Activated CD4-positive, alpha-beta memory T cell treated with anti-CD3 and anti-CD28 coated beads, Interleukin-2, amount 10 ng/mL, durations not matched to agents 7 days and 5 days (primary cell): ENCODE measurements around the gene LRIG1. TPM values are rescaled to one million over a fixed set of nuclear protein-coding genes. Genes with fewer than 3 reads are reported as not detected.

Source experiments
- CTCF ChIA-PET: fragments of 350-600 bp; sonication (Branson Sonifier 250); formaldehyde crosslinking; loops from one replicate; lab custom pipeline; 2021; ENCODE audit warnings: antibody characterized with exemption, inconsistent platforms; lab: Charles Lee
- POLR2A ChIA-PET: fragments of 350-600 bp; sonication (Branson Sonifier 250); formaldehyde crosslinking; loops from one replicate; lab custom pipeline; 2021; ENCODE audit warnings: antibody characterized with exemption; lab: Charles Lee
- DNase-seq: peaks from one replicate; pipeline ENCODE4 v3.0.0-alpha.2; 2020
- H3K27ac Mint-ChIP-seq: one replicate; pipeline ENCODE4 v1.8.0; 2021; ENCODE audit warnings: mild to moderate bottlenecking, mixed read lengths
- H3K27me3 Mint-ChIP-seq: one replicate; pipeline ENCODE4 v1.8.0; 2021; ENCODE audit warnings: mixed read lengths
- H3K36me3 Mint-ChIP-seq: one replicate; pipeline ENCODE4 v1.8.0; 2021; ENCODE audit warnings: low read depth, mixed read lengths
- H3K4me1 Mint-ChIP-seq: one replicate; pipeline ENCODE4 v1.8.0; 2021; ENCODE audit warnings: mixed read lengths
- H3K4me3 Mint-ChIP-seq: one replicate; pipeline ENCODE4 v1.8.0; 2021; ENCODE audit warnings: mild to moderate bottlenecking, mixed read lengths
- H3K9me3 Mint-ChIP-seq: one replicate; pipeline ENCODE4 v1.8.0; 2021; ENCODE audit warnings: mixed read lengths
- total RNA-seq, 2 experiments: library from RNA; stranded (reverse); gene quantifications; one replicate each; pipeline ENCODE4 v1.2.3, GENCODE V29; 2021

Gene LRIG1
- total RNA-seq, 2 experiments from 2014 or later, result 43.0 to 43.7 TPM

- H3K27ac Mint-ChIP-seq, result no peak overlapping the region
- peaks cover 23% of the 10 kb centered on the region for H3K4me1 Mint-ChIP-seq
- H3K9me3 Mint-ChIP-seq, result peaks cover 16% of the 10 kb centered on the region
- ChIA-PET POLR2A (no interaction called here), CTCF (no interaction called here)
- peaks cover 53% of the 10 kb centered on the region for H3K36me3 Mint-ChIP-seq
- no peak overlapping the region for H3K4me3 Mint-ChIP-seq
- no peak for DNase-seq
- no peaks in the 10 kb centered on the region for H3K27me3 Mint-ChIP-seq
These were observed 84.1 kb downstream of the LRIG1 start for GRCh38 chr3:66416556-66417304.

GRCh38 chr3:66415867-66416428 lies 84.9 kb downstream of the LRIG1 start:
- POLR2A ChIA-PET, result no interaction called here
- peaks cover 53% of the 10 kb centered on the region for H3K36me3 Mint-ChIP-seq

GRCh38 chr3:66414846-66415245 lies 86.0 kb downstream of the LRIG1 start:
- H3K36me3 Mint-ChIP-seq, result peaks cover 48% of the 10 kb centered on the region
- H3K27me3 Mint-ChIP-seq, result no peaks in the 10 kb centered on the region
- no peak overlapping the region for H3K27ac Mint-ChIP-seq
- no peak overlapping the region for H3K4me3 Mint-ChIP-seq
- H3K9me3 Mint-ChIP-seq, result peaks cover under 1% of the 10 kb centered on the region
- DNase-seq, result no peak
- POLR2A ChIA-PET, result no interaction called here
- CTCF ChIA-PET, result no interaction called here
- H3K4me1 Mint-ChIP-seq, result peaks cover 12% of the 10 kb centered on the region

More at GRCh38 chr3:66415867-66416428, 84.9 kb downstream of the LRIG1 start:
- no peak overlapping the region for H3K4me3 Mint-ChIP-seq
- H3K27ac Mint-ChIP-seq, result no peak overlapping the region
- peaks cover 21% of the 10 kb centered on the region for H3K4me1 Mint-ChIP-seq
- peaks cover 10% of the 10 kb centered on the region for H3K9me3 Mint-ChIP-seq
- H3K27me3 Mint-ChIP-seq, result no peaks in the 10 kb centered on the region
- CTCF ChIA-PET, result no interaction called here
- DNase-seq, result no peak

GRCh38 chr3:66413151-66413751 lies 87.6 kb downstream of the LRIG1 start:
- POLR2A ChIA-PET, result no interaction called here

GRCh38 chr3:66411961-66412887 lies 88.6 kb downstream of the LRIG1 start:
- ChIA-PET CTCF (interaction anchor here (1.2 kb wide), 1 partner anchor 87 kb away, joined by 3 read pairs; no protein-coding TSS in a partner anchor), POLR2A (no interaction called here)
- Mint-ChIP-seq H3K27ac (no peak overlapping the region), H3K9me3 (no peaks in the 10 kb centered on the region), H3K36me3 (peaks cover 36% of the 10 kb centered on the region), H3K4me3 (no peak overlapping the region), H3K27me3 (no peaks in the 10 kb centered on the region), H3K4me1 (peaks cover 8% of the 10 kb centered on the region)
- no peak for DNase-seq

More at GRCh38 chr3:66413151-66413751, 87.6 kb downstream of the LRIG1 start:
- H3K27me3 Mint-ChIP-seq, result no peaks in the 10 kb centered on the region
- H3K27ac Mint-ChIP-seq, result no peak overlapping the region
- H3K36me3 Mint-ChIP-seq, result peaks cover 35% of the 10 kb centered on the region
- H3K4me1 Mint-ChIP-seq, result peaks cover 10% of the 10 kb centered on the region
- no peak for DNase-seq
- H3K9me3 Mint-ChIP-seq, result no peaks in the 10 kb centered on the region
- CTCF ChIA-PET, result no interaction called here
- no peak overlapping the region for H3K4me3 Mint-ChIP-seq

GRCh38 chr3:66411474-66411873 lies 89.3 kb downstream of the LRIG1 start:
- H3K4me3 Mint-ChIP-seq, result no peak overlapping the region
- H3K9me3 Mint-ChIP-seq, result no peaks in the 10 kb centered on the region
- H3K27me3 Mint-ChIP-seq, result no peaks in the 10 kb centered on the region
- ChIA-PET CTCF (interaction anchor here (1.0 to 1.8 kb wide), 3 partner anchors 34 to 88 kb away, joined by 3 to 5 read pairs (median 3); no protein-coding TSS in a partner anchor), POLR2A (no interaction called here)
- H3K27ac Mint-ChIP-seq, result no peak overlapping the region
- peaks cover 8% of the 10 kb centered on the region for H3K4me1 Mint-ChIP-seq
- DNase-seq, result no peak
- H3K36me3 Mint-ChIP-seq, result peaks cover 32% of the 10 kb centered on the region

- Mint-ChIP-seq H3K9me3 (no peaks in the 10 kb centered on the region), H3K36me3 (peaks cover 31% of the 10 kb centered on the region), H3K4me1 (peaks cover 8% of the 10 kb centered on the region), H3K4me3 (no peak overlapping the region), H3K27ac (no peak overlapping the region), H3K27me3 (no peaks in the 10 kb centered on the region)
- no peak for DNase-seq
- ChIA-PET POLR2A (no interaction called here), CTCF (interaction anchor here (1.0 to 1.8 kb wide), 4 partner anchors 33 to 133 kb away, joined by 3 to 5 read pairs (median 4); no protein-coding TSS in a partner anchor)
These were observed 89.8 kb downstream of the LRIG1 start for GRCh38 chr3:66410976-66411375.

GRCh38 chr3:66409771-66410754 lies 90.8 kb downstream of the LRIG1 start:
- peaks cover 8% of the 10 kb centered on the region for H3K4me1 Mint-ChIP-seq
- no peak for DNase-seq
- ChIA-PET POLR2A (no interaction called here), CTCF (interaction anchor here (1.7 to 1.8 kb wide), 2 partner anchors 33 to 132 kb away, joined by 4 to 5 read pairs; no protein-coding TSS in a partner anchor)
- no peak overlapping the region for H3K4me3 Mint-ChIP-seq
- H3K27ac Mint-ChIP-seq, result no peak overlapping the region
- H3K9me3 Mint-ChIP-seq, result no peaks in the 10 kb centered on the region
- no peaks in the 10 kb centered on the region for H3K27me3 Mint-ChIP-seq
- H3K36me3 Mint-ChIP-seq, result peaks cover 31% of the 10 kb centered on the region

GRCh38 chr3:66407611-66408218 lies 93.1 kb downstream of the LRIG1 start:
- H3K27me3 Mint-ChIP-seq, result no peaks in the 10 kb centered on the region
- H3K36me3 Mint-ChIP-seq, result peaks cover 31% of the 10 kb centered on the region
- no peak overlapping the region for H3K4me3 Mint-ChIP-seq
- CTCF ChIA-PET, result interaction anchor here (0.6 to 2.6 kb wide), 24 partner anchors 9 to 415 kb away, joined by 3 to 20 read pairs (median 6); no protein-coding TSS in a partner anchor
- peak; percentile 76 for DNase-seq
- H3K9me3 Mint-ChIP-seq, result no peaks in the 10 kb centered on the region
- peaks cover 2% of the 10 kb centered on the region for H3K4me1 Mint-ChIP-seq
- POLR2A ChIA-PET, result interaction anchor here (0.9 to 1.3 kb wide), 3 partner anchors 10 to 95 kb away, joined by 3 to 4 read pairs (median 3); no protein-coding TSS in a partner anchor
- H3K27ac Mint-ChIP-seq, result no peak overlapping the region

- no peak for DNase-seq
- ChIA-PET CTCF (interaction anchor here (0.6 to 2.6 kb wide), 20 partner anchors 8 to 415 kb away, joined by 3 to 20 read pairs (median 6); no protein-coding TSS in a partner anchor), POLR2A (interaction anchor here (1.3 kb wide), 1 partner anchor 9 kb away, joined by 3 read pairs; no protein-coding TSS in a partner anchor)
- no peaks in the 10 kb centered on the region for H3K4me1 Mint-ChIP-seq
- H3K36me3 Mint-ChIP-seq, result peaks cover 29% of the 10 kb centered on the region
- no peak overlapping the region for H3K27ac Mint-ChIP-seq
- no peak overlapping the region for H3K4me3 Mint-ChIP-seq
- no peaks in the 10 kb centered on the region for H3K9me3 Mint-ChIP-seq
- no peaks in the 10 kb centered on the region for H3K27me3 Mint-ChIP-seq
These were observed 93.8 kb downstream of the LRIG1 start for GRCh38 chr3:66406831-66407610.
